ENCODE measurements around the gene EXOSC9. TPM values are rescaled to one million over a fixed set of nuclear protein-coding genes. Genes with fewer than 3 reads are reported as not detected.

EXOSC9 gene
- total and polyA plus RNA-seq, 2 donors: 20.3 to 30.1 TPM

Other genes with a start within 250 kb of the EXOSC9 start
- 314 TPM for gene ANXA5, start 104.3 kb upstream of the EXOSC9 start, total RNA-seq
- 248 TPM for gene ANXA5, start 104.3 kb upstream of the EXOSC9 start, polyA plus RNA-seq
- gene SMIM43, start 36.2 kb upstream of the EXOSC9 start, total RNA-seq: 0.21 TPM
- gene SMIM43, start 36.2 kb upstream of the EXOSC9 start, polyA plus RNA-seq: 0.25 TPM
- gene CCNA2, start 22.6 kb downstream of the EXOSC9 start, total RNA-seq: 34.3 TPM
- 0.94 TPM for gene CCNA2, start 22.6 kb downstream of the EXOSC9 start, polyA plus RNA-seq
- gene BBS7, start 69.2 kb downstream of the EXOSC9 start, total RNA-seq: 29.2 TPM
- 13.0 TPM for gene BBS7, start 69.2 kb downstream of the EXOSC9 start, polyA plus RNA-seq
- 10.0 TPM for gene TRPC3, start 150.7 kb downstream of the EXOSC9 start, total RNA-seq
- gene TRPC3, start 150.7 kb downstream of the EXOSC9 start, polyA plus RNA-seq: 3.3 TPM